Natural killer cell (primary cell): ENCODE data around the gene PSMF1. TPM values are rescaled to one million over a fixed set of nuclear protein-coding genes. Genes with fewer than 3 reads are reported as not detected.

ENCODE experiments used
- total RNA-seq, 4 donors: library from RNA; stranded (reverse); fragments of 120-200 nt in 1 of 4; gene quantifications; one replicate each; pipeline versions ENCODE4 v1.2.3 to v1.2.4, GENCODE V29; 2013 to 2022

PSMF1 gene
- total RNA-seq, 3 donors from 2014 or later (not counting 1 experiment from before 2014, with no cell fraction given): 97.1 to 107 (median 101) TPM

Other genes with a start within 250 kb of the PSMF1 start
- gene ANGPT4, start 202.3 kb upstream of the PSMF1 start, total RNA-seq: not detected
- gene RSPO4, start 116.3 kb upstream of the PSMF1 start, total RNA-seq: under 1 TPM; 0.09 to 0.70 (median 0.53) TPM
- gene TMEM74B, start 66.4 kb downstream of the PSMF1 start, total RNA-seq: under 1 TPM in 1 of 3 donors, not detected in 2; 0.35 TPM
- gene C20orf202, start 84.9 kb downstream of the PSMF1 start, total RNA-seq: under 1 TPM; 0.16 to 0.75 (median 0.60) TPM
- gene RAD21L1, start 107.4 kb downstream of the PSMF1 start, total RNA-seq: not detected
- gene SNPH, start 147.7 kb downstream of the PSMF1 start, total RNA-seq: 1 to 10 TPM; 3.1 to 5.9 (median 5.8) TPM
- 1 to 10 TPM; 2.0 to 2.7 (median 2.6) TPM for gene SDCBP2, start 210.5 kb downstream of the PSMF1 start, total RNA-seq